GM12878 (cell line): Measurements from ENCODE around the gene GSC2. TPM values are rescaled to one million over a fixed set of nuclear protein-coding genes. Genes with fewer than 3 reads are reported as not detected.

Experiments
- ATAC-seq: fragments of 200-7000 bp; cut with Tn5 transposase; 3 replicates; pipeline ENCODE4 v1.9.1; 2020; ENCODE audit warnings: mild to moderate bottlenecking, moderate library complexity
- BruUV-seq: library from RNA; stranded (reverse); fragments of 400-500 nt; replicated peaks from 2 replicates; lab custom pipeline; 2021; lab: Mats Ljungman, UMichigan
- CTCF ChIA-PET: fragments of 300-600 bp; sonication (Branson Sonifier 250); formaldehyde crosslinking; extraction: SDS; loops from one replicate; lab custom pipeline; 2021; ENCODE audit warnings: inconsistent platforms; lab: Yijun Ruan, JAX
- POLR2A ChIA-PET: fragments of 350-600 bp; formaldehyde crosslinking; extraction: SDS; loops from one replicate; lab custom pipeline; 2021; ENCODE audit warnings: inconsistent platforms; lab: Charles Lee
- RAD21 ChIA-PET: fragments of 300-600 bp; sonication (Branson Sonifier 250); formaldehyde crosslinking; loops from one replicate; lab custom pipeline; 2023; ENCODE audit warnings: antibody characterized with exemption; ENCODE audit not compliant: unreplicated experiment; lab: Charles Lee
- SMC1A ChIA-PET: fragments of 300-600 bp; sonication (Branson Sonifier 250); formaldehyde crosslinking; loops from one replicate; lab custom pipeline; 2023; ENCODE audit not compliant: unreplicated experiment, uncharacterized antibody; lab: Charles Lee
- DNase-seq: peaks from one replicate; pipeline ENCODE4 v3.0.0-alpha.2; 2011; ENCODE audit warnings: low read depth, low spot score
- FAIRE-seq: peaks from 3 replicates; lab custom pipeline; 2011; peaks lifted over from hg19 to GRCh38; lab: Jason Lieb, UNC
- H2AFZ ChIP-seq: 2 replicates; pipeline ENCODE4 v1.6.0; 2011; ENCODE audit warnings: low read depth, low read length, control low read depth; ENCODE audit not compliant: control insufficient read depth
- H3K27ac ChIP-seq: 2 replicates; pipeline ENCODE4 v1.5.1; 2011; ENCODE audit warnings: control low read depth; ENCODE audit not compliant: control insufficient read depth, insufficient read depth
- H3K27me3 ChIP-seq, 2 experiments: replicated peaks in 1 of 2; 2 replicates each; pipeline versions ENCODE4 v1.6.0 to v1.6.1; 2011; ENCODE audit warnings: low read length in 1 of 2; ENCODE audit not compliant: control insufficient read depth in 2 of 2, insufficient read depth in 2 of 2
- H3K36me3 ChIP-seq, 2 experiments: 2 replicates each; pipeline ENCODE4 v1.5.1; 2011; ENCODE audit warnings: low read length in 1 of 2; ENCODE audit not compliant: control insufficient read depth in 2 of 2, insufficient read depth in 2 of 2
- H3K4me1 ChIP-seq: 2 replicates; pipeline ENCODE4 v1.6.1; 2011; ENCODE audit warnings: mild to moderate bottlenecking, low read length, moderate library complexity, mixed read lengths; ENCODE audit not compliant: control insufficient read depth, insufficient read depth
- H3K4me2 ChIP-seq: 2 replicates; pipeline ENCODE4 v1.6.0; 2011; ENCODE audit warnings: control low read depth; ENCODE audit not compliant: control insufficient read depth, insufficient read depth
- H3K4me3 ChIP-seq: fragments of 200-600 bp; sonication (generic); 2 replicates; pipeline ENCODE4 v1.5.1; 2016
- H3K79me2 ChIP-seq: 2 replicates; pipeline ENCODE4 v1.6.0; 2011; ENCODE audit warnings: low read length; ENCODE audit not compliant: control insufficient read depth, insufficient read depth
- H3K9ac ChIP-seq: 2 replicates; pipeline ENCODE4 v1.8.0; 2011; ENCODE audit warnings: low read length, control low read depth, mixed read lengths; ENCODE audit not compliant: control insufficient read depth, insufficient read depth
- H3K9me3 ChIP-seq: replicated peaks from 3 replicates; pipeline ENCODE4 v1.5.1; 2011; ENCODE audit warnings: mild to moderate bottlenecking, low read length; ENCODE audit not compliant: control insufficient read depth, insufficient read depth
- H4K20me1 ChIP-seq: 2 replicates; pipeline ENCODE4 v1.6.0; 2011; ENCODE audit not compliant: control insufficient read depth, insufficient read depth
- ATF7 ChIP-seq: fragments of 450-650 bp; IDR thresholded peaks from 2 replicates; pipeline ENCODE4 v1.6.1; 2016; ENCODE audit warnings: low read depth, mild to moderate bottlenecking
- ETV6 ChIP-seq, 2 experiments: fragments of 450-650 bp in 1 of 2; IDR thresholded peaks in 1 of 2; conservative IDR thresholded peaks in 1 of 2; 2 replicates each; pipeline ENCODE4 v1.6.1; 2014; ENCODE audit warnings: antibody characterized with exemption in 1 of 2, borderline replicate concordance in 1 of 2, low read depth in 1 of 2, mild to moderate bottlenecking in 1 of 2, moderate library complexity in 1 of 2
- GATAD2B ChIP-seq: fragments of 450-650 bp; conservative IDR thresholded peaks from 2 replicates; pipeline ENCODE4 v1.6.1; 2017; ENCODE audit warnings: low read depth, mild to moderate bottlenecking, moderate library complexity
- KAT2A ChIP-seq: conservative IDR thresholded peaks from 2 replicates; pipeline ENCODE4 v1.6.1; 2011; ENCODE audit warnings: low read depth, low read length; ENCODE audit not compliant: control insufficient read depth
- NRF1 ChIP-seq: conservative IDR thresholded peaks from 2 replicates; pipeline ENCODE4 v1.6.1; 2011; ENCODE audit warnings: mild to moderate bottlenecking, low read depth, low read length, improper control_type of control experiment
- RB1 ChIP-seq: fragments of 450-650 bp; formaldehyde crosslinking; IDR thresholded peaks from 2 replicates; pipeline ENCODE4 v1.6.1; 2017; ENCODE audit warnings: mild to moderate bottlenecking, borderline replicate concordance
- TARDBP ChIP-seq: IDR thresholded peaks from 2 replicates; pipeline ENCODE4 v1.6.1; 2016; ENCODE audit warnings: borderline replicate concordance
- TCF7 ChIP-seq: IDR thresholded peaks from 2 replicates; pipeline ENCODE4 v1.6.1; 2014; ENCODE audit warnings: antibody characterized with exemption, borderline replicate concordance
- USF1 ChIP-seq: IDR thresholded peaks from 2 replicates; pipeline ENCODE4 v1.6.1; 2011; ENCODE audit warnings: borderline replicate concordance, low read depth, mild to moderate bottlenecking, moderate library complexity, mixed read lengths, low read length; ENCODE audit not compliant: insufficient read depth; ENCODE audit errors: extremely low read length
- WRNIP1 ChIP-seq: IDR thresholded peaks from 2 replicates; pipeline ENCODE4 v1.6.1; 2011; ENCODE audit warnings: low read depth, low read length, improper control_type of control experiment, borderline replicate concordance
- ZSCAN29 ChIP-seq: fragments of 450-650 bp; IDR thresholded peaks from 2 replicates; pipeline ENCODE4 v1.6.1; 2017; ENCODE audit warnings: mild to moderate bottlenecking, moderate library complexity
- WGBS: methylation state at CpG from one replicate; pipeline ENCODE4 v1.1.6; 2016; ENCODE audit warnings: low lambda C conversion rate; ENCODE audit not compliant: insufficient replicate concordance, insufficient coverage; ENCODE audit errors: missing lambda C conversion rate; 5-methylcytosine and 5-hydroxymethylcytosine counted together
- in situ Hi-C: fragments of 300-500 bp; cut with MboI; formaldehyde crosslinking; loops from 9 replicates; pipeline ENCODE4 v1.14.3; 2018; ENCODE audit warnings: mixed read lengths
- intact Hi-C: fragments of 100-400 bp; cut with micrococcal nuclease; formaldehyde crosslinking; loops from one replicate; pipeline ENCODE4 v1.14.2; 2022; ENCODE audit not compliant: unreplicated experiment
- polyA plus RNA-seq, 11 experiments: library from polyadenylated mRNA; depleted of rRNA in 4 of 11; unstranded in 6 of 11; stranded (reverse) in 5 of 11; fragments of >200 nt; fragmentation: Nextera tagmentation in 4 of 11; fragmentation: Illumina TruSeq in 1 of 11; extraction: Ambion mirVana in 4 of 11; extraction: Trizol in 1 of 11; gene quantifications; 1 replicate in 1 of 11; 2 replicates in 10 of 11; pipeline versions ENCODE4 v1.2.1 to v1.2.3, GENCODE V29; 2011 to 2016; ENCODE audit warnings: inconsistent platforms in 2 of 11, missing spikeins in 2 of 11, low read depth in 1 of 11
- total RNA-seq, 4 experiments: library from RNA; depleted of rRNA in 3 of 4; stranded (reverse); fragments of >200 nt in 3 of 4; fragmentation: Illumina TruSeq in 1 of 4; extraction: Trizol in 1 of 4; gene quantifications; 2 replicates each; pipeline versions ENCODE4 v1.2.1 to v1.2.3, GENCODE V29; 2013 to 2021
- TF ChIP-seq, protein P1 (sequence below): fragments of 150-350 bp; IDR thresholded peaks from 2 replicates; pipeline ENCODE4 v1.6.1; 2014; ENCODE audit warnings: mild to moderate bottlenecking, low read depth, low read length

The GSC2 gene
- total and polyA plus RNA-seq, 10 of the 15 experiments (the other 5 are each of a cell fraction or from before 2014, with no cell fraction given) = not detected

DNA sequence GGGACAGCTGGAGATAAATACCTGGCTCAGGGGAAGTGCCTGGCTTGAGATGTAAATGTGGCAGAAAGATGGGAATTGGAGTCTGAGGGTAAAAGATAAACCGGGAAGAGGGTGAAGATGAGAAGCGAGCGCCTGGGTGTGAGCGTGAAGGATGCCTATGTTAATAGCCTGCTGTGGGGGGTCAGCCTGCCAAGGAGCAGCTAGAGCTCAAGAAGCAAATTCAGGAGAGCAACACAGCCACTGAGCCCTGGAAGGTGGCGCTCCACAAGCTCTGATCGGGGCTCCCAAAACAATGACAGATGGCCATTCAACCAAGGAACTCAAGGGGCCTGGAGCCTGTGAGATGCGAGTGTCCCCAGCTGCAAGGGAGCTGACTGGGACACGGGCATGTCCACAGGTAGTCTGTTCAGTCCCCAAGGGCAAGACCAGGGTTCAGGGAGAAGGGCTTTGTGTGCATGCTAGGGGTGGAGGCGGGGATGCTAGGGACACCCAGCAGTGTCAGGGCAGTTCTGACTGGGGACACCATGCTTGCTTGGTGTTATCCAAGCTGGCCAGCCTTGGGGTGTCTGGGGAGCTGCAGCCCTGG, 2.8 kb downstream of the GSC2 start:
- in situ Hi-C loops = no loop called here
- TF ChIP-seq RB1 = no peak
- no peak for TF ChIP-seq USF1
- no peak for TF ChIP-seq ZSCAN29
- no peak for TF ChIP-seq GATAD2B
- no peak for TF ChIP-seq TARDBP
- TF ChIP-seq WRNIP1 = no peak
- TF ChIP-seq, protein P1, sequence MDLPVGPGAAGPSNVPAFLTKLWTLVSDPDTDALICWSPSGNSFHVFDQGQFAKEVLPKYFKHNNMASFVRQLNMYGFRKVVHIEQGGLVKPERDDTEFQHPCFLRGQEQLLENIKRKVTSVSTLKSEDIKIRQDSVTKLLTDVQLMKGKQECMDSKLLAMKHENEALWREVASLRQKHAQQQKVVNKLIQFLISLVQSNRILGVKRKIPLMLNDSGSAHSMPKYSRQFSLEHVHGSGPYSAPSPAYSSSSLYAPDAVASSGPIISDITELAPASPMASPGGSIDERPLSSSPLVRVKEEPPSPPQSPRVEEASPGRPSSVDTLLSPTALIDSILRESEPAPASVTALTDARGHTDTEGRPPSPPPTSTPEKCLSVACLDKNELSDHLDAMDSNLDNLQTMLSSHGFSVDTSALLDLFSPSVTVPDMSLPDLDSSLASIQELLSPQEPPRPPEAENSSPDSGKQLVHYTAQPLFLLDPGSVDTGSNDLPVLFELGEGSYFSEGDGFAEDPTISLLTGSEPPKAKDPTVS = no peak
- no peak for TF ChIP-seq ATF7
- TF ChIP-seq KAT2A = no peak
- TF ChIP-seq TCF7 = no peak
- no peak for TF ChIP-seq NRF1
- no peak for TF ChIP-seq ETV6 (conservative IDR thresholded peaks at IDR 0.05 in 1 of 2, IDR thresholded peaks at IDR 0.05 in 1 of 2; ENCODE audit: borderline replicate concordance in 1 of 2, low read depth in 1 of 2)
- H3K4me3 ChIP-seq = no peak overlapping the region
- H3K9ac ChIP-seq = no peak overlapping the region
- BruUV-seq = no TSS peak
- peaks cover 5 to 18% of the 10 kb centered on the region in 2 experiments for H3K27me3 ChIP-seq
- H4K20me1 ChIP-seq = no peaks in the 10 kb centered on the region
- no peak overlapping the region for H3K4me2 ChIP-seq
- WGBS = 19% methylated on average over 9 of the region's 9 CpGs
- FAIRE-seq (no peak), ATAC-seq (no peak), DNase-seq (no peak)
- ChIA-PET SMC1A (interaction anchor here (0.5 to 0.6 kb wide), 2 partner anchors 225 to 805 kb away, joined by 3 read pairs; no protein-coding TSS in a partner anchor), CTCF (interaction anchor here (0.6 to 1.2 kb wide), 5 partner anchors 32 to 550 kb away, joined by 3 to 6 read pairs (median 3); no protein-coding TSS in a partner anchor), RAD21 (interaction anchor here (0.9 kb wide), 1 partner anchor 482 kb away, joined by 4 read pairs; no protein-coding TSS in a partner anchor), POLR2A (no interaction called here)
- no peak overlapping the region for H3K27ac ChIP-seq
- intact Hi-C loops = no loop called here
- no peak overlapping the region for H2AFZ ChIP-seq
- no peaks in the 10 kb centered on the region for H3K9me3 ChIP-seq
- H3K36me3 ChIP-seq = peaks cover 0 to 3% of the 10 kb centered on the region in 2 experiments; a peak in 1 of 4 replicates
- peaks cover 4% of the 10 kb centered on the region for H3K4me1 ChIP-seq
- peaks cover 13% of the 10 kb centered on the region for H3K79me2 ChIP-seq
